PC-9 (cell line): ENCODE results near the gene ABCE1. TPM values are rescaled to one million over a fixed set of nuclear protein-coding genes. Genes with fewer than 3 reads are reported as not detected.

Experiments
- BruUV-seq: library from RNA; stranded (reverse); fragments of 400-500 nt; replicated peaks from 2 replicates; lab custom pipeline; 2021; lab: Mats Ljungman, UMichigan
- CTCF ChIA-PET: fragments of 300-600 bp; sonication (Branson Sonifier 250); formaldehyde crosslinking; loops from one replicate; lab custom pipeline; 2022; ENCODE audit warnings: antibody characterized with exemption; lab: Charles Lee
- POLR2A ChIA-PET: fragments of 300-600 bp; sonication (Branson Sonifier 250); formaldehyde crosslinking; loops from one replicate; lab custom pipeline; 2022; ENCODE audit warnings: antibody characterized with exemption; ENCODE audit not compliant: unreplicated experiment; lab: Charles Lee
- DNase-seq, 2 experiments: peaks; one replicate each; pipeline versions ENCODE4 v3.0.0 to v3.0.0-alpha.2; 2015 to 2022; ENCODE audit warnings: mixed read lengths in 1 of 2
- H2AFZ ChIP-seq: fragments of 200-600 bp; sonication (generic); 2 replicates; pipeline ENCODE4 v1.8.1; 2017; ENCODE audit warnings: antibody characterized with exemption
- H3F3A ChIP-seq: fragments of 200-600 bp; sonication (generic); 2 replicates; pipeline ENCODE4 v1.8.1; 2017; ENCODE audit warnings: antibody characterized with exemption, mild to moderate bottlenecking, low read depth; ENCODE audit not compliant: insufficient read depth
- H3K27ac ChIP-seq: fragments of 200-600 bp; sonication (generic); 2 replicates; pipeline ENCODE4 v1.6.1; 2016; ENCODE audit warnings: mixed run types
- H3K27me3 ChIP-seq: fragments of 200-600 bp; sonication (generic); 2 replicates; pipeline ENCODE4 v1.6.1; 2016; ENCODE audit warnings: low read depth, mixed run types; ENCODE audit not compliant: insufficient read depth
- H3K36me3 ChIP-seq: fragments of 200-600 bp; sonication (generic); 2 replicates; pipeline ENCODE4 v1.6.1; 2016; ENCODE audit warnings: low read depth, mixed run types
- H3K4me1 ChIP-seq: fragments of 200-600 bp; sonication (generic); replicated peaks from 2 replicates; pipeline ENCODE4 v1.6.1; 2016; ENCODE audit warnings: mixed run types; ENCODE audit not compliant: insufficient read depth
- H3K4me2 ChIP-seq: fragments of 200-600 bp; sonication (generic); 2 replicates; pipeline ENCODE4 v1.6.1; 2017; ENCODE audit warnings: mixed run types
- H3K4me3 ChIP-seq: fragments of 200-600 bp; sonication (generic); 2 replicates; pipeline ENCODE4 v1.6.1; 2016; ENCODE audit warnings: mixed run types
- H3K79me2 ChIP-seq: fragments of 200-600 bp; sonication (generic); 2 replicates; pipeline ENCODE4 v1.6.1; 2017; ENCODE audit warnings: low read depth, mixed run types
- H3K9me2 ChIP-seq: fragments of 200-600 bp; sonication (generic); 2 replicates; pipeline ENCODE4 v1.8.1; 2017; ENCODE audit warnings: mild to moderate bottlenecking; ENCODE audit not compliant: insufficient read depth
- H3K9me3 ChIP-seq: fragments of 200-600 bp; sonication (generic); 2 replicates; pipeline ENCODE4 v1.8.1; 2016; ENCODE audit warnings: low read depth; ENCODE audit not compliant: insufficient read depth
- H4K20me1 ChIP-seq: fragments of 200-600 bp; sonication (generic); 2 replicates; pipeline ENCODE4 v1.8.1; 2017; ENCODE audit not compliant: insufficient read depth
- CTCF ChIP-seq: fragments of 200-600 bp; sonication (generic); conservative IDR thresholded peaks from 2 replicates; pipeline ENCODE4 v1.6.1; 2017; ENCODE audit warnings: mixed run types, antibody characterized with exemption, mild to moderate bottlenecking, moderate library complexity
- EZH2 ChIP-seq: fragments of 200-600 bp; sonication (generic); IDR thresholded peaks from 2 replicates; pipeline ENCODE4 v1.8.0; 2017; ENCODE audit warnings: antibody characterized with exemption, low read depth
- intact Hi-C: fragments of 100-400 bp; cut with micrococcal nuclease; formaldehyde crosslinking; loops from one replicate; pipeline ENCODE4 v1.10.0; 2022; ENCODE audit not compliant: unreplicated experiment
- total RNA-seq: library from RNA; stranded (reverse); gene quantifications from 2 replicates; pipeline ENCODE4 v1.2.3, GENCODE V29; 2021

The ABCE1 gene
- total RNA-seq, 1 experiment from 2014 or later = 60.6 TPM

GRCh38 chr4:145170223-145170622 lies 72.1 kb downstream of the ABCE1 start:
- Histone ChIP-seq H3F3A (no peaks in the 10 kb centered on the region; the same call in 1 of the 2 replicates), H2AFZ (no peak overlapping the region), H3K36me3 (peaks cover 15% of the 10 kb centered on the region), H3K27me3 (no peaks in the 10 kb centered on the region), H3K79me2 (peaks cover 38% of the 10 kb centered on the region), H3K4me1 (no peaks in the 10 kb centered on the region), H4K20me1 (peaks cover 2% of the 10 kb centered on the region; the same call in 1 of the 2 replicates), H3K4me2 (no peak overlapping the region), H3K27ac (no peak overlapping the region), H3K9me3 (no peaks in the 10 kb centered on the region), H3K4me3 (no peak overlapping the region), H3K9me2 (no peaks in the 10 kb centered on the region)
- TF ChIP-seq EZH2 = no peak
- TF ChIP-seq CTCF = no peak
- no TSS peak for BruUV-seq
- ChIA-PET POLR2A (no interaction called here), CTCF (no interaction called here)
- DNase-seq = no peak
- intact Hi-C loops = loop anchor here (10.0 kb wide), 1 partner anchor 635 kb away; no protein-coding TSS in a partner anchor

GRCh38 chr4:145171911-145172310 lies 73.8 kb downstream of the ABCE1 start:
- Histone ChIP-seq H3K4me2 (no peak overlapping the region), H2AFZ (no peak overlapping the region), H3K27ac (no peak overlapping the region), H4K20me1 (peaks cover 3% of the 10 kb centered on the region), H3K4me1 (peaks cover under 1% of the 10 kb centered on the region; the same call in 1 of the 2 replicates), H3K36me3 (peaks cover 15% of the 10 kb centered on the region), H3F3A (no peaks in the 10 kb centered on the region; the same call in 1 of the 2 replicates), H3K9me3 (no peaks in the 10 kb centered on the region), H3K79me2 (peaks cover 52% of the 10 kb centered on the region), H3K27me3 (no peaks in the 10 kb centered on the region), H3K4me3 (no peak overlapping the region), H3K9me2 (no peaks in the 10 kb centered on the region)
- ChIA-PET CTCF (no interaction called here), POLR2A (no interaction called here)
- TF ChIP-seq EZH2 (no peak), CTCF (no peak)
- intact Hi-C loops = loop anchor here (10.0 kb wide), 1 partner anchor 633 kb away; no protein-coding TSS in a partner anchor
- no TSS peak for BruUV-seq
- DNase-seq = no peak

- Histone ChIP-seq H3K4me1 (peaks cover 14% of the 10 kb centered on the region), H3K79me2 (peaks cover 69% of the 10 kb centered on the region), H4K20me1 (peaks cover 16% of the 10 kb centered on the region), H3K36me3 (peaks cover 11% of the 10 kb centered on the region; the same call in 1 of the 2 replicates), H3K4me3 (peak overlapping the region; percentile 95), H3K4me2 (peak overlapping the region; percentile 98), H3K27ac (peak overlapping the region; percentile 62), H2AFZ (no peak overlapping the region), H3K9me2 (no peaks in the 10 kb centered on the region), H3F3A (peaks cover 6% of the 10 kb centered on the region; the same call in 1 of the 2 replicates), H3K9me3 (no peaks in the 10 kb centered on the region), H3K27me3 (no peaks in the 10 kb centered on the region)
- TF ChIP-seq CTCF (no peak), EZH2 (no peak)
- ChIA-PET CTCF (no interaction called here), POLR2A (interaction anchor here (0.6 kb wide), 2 partner anchors 167 to 541 kb away, joined by 5 to 6 read pairs; no protein-coding TSS in a partner anchor)
- intact Hi-C loops = loop anchor here (10.0 kb wide), 1 partner anchor 628 kb away; no protein-coding TSS in a partner anchor
- no TSS peak for BruUV-seq
- peak in 1 of 2 experiments; percentile 43 for DNase-seq
These were observed 78.7 kb downstream of the ABCE1 start for GRCh38 chr4:145176641-145177432.
